H1 (cell line): ENCODE measurements around the gene FAM163A. TPM values are rescaled to one million over a fixed set of nuclear protein-coding genes. Genes with fewer than 3 reads are reported as not detected.

ENCODE experiments used
- CTCF ChIA-PET: fragments of 300-600 bp; sonication (Branson Sonifier 250); formaldehyde crosslinking; loops from one replicate; lab custom pipeline; 2021; ENCODE audit not compliant: partially characterized antibody; lab: Charles Lee
- POLR2A ChIA-PET: fragments of 300-600 bp; sonication (Branson Sonifier 250); formaldehyde crosslinking; loops from one replicate; lab custom pipeline; 2021; ENCODE audit warnings: inconsistent platforms; ENCODE audit not compliant: partially characterized antibody; lab: Charles Lee
- DNase-seq, 2 experiments: peaks; one replicate each; pipeline versions ENCODE4 v3.0.0 to v3.0.0-alpha.2; 2010 to 2022; ENCODE audit warnings: low spot score in 2 of 2, low read depth in 1 of 2, mixed read lengths in 1 of 2
- FAIRE-seq: peaks from 2 replicates; lab custom pipeline; 2011; peaks lifted over from hg19 to GRCh38; lab: Jason Lieb, UNC
- H2AFZ ChIP-seq: 2 replicates; pipeline ENCODE4 v1.8.1; 2012; ENCODE audit warnings: low read length, inconsistent platforms
- H2AK5ac ChIP-seq: 2 replicates; pipeline ENCODE4 v1.6.1; 2013; ENCODE audit warnings: low read depth, low read length
- H2BK120ac ChIP-seq: replicated peaks from 2 replicates; pipeline ENCODE3; 2013; ENCODE audit warnings: low read depth, low read length, inconsistent platforms
- H2BK12ac ChIP-seq: 2 replicates; pipeline ENCODE4 v1.6.1; 2013; ENCODE audit warnings: low read depth, low read length
- H2BK15ac ChIP-seq: 2 replicates; pipeline ENCODE4 v1.6.1; 2013; ENCODE audit warnings: low read length
- H2BK20ac ChIP-seq: 2 replicates; pipeline ENCODE4 v1.6.1; 2013; ENCODE audit warnings: low read length
- H2BK5ac ChIP-seq: 2 replicates; pipeline ENCODE4 v1.6.1; 2013; ENCODE audit warnings: low read depth, low read length
- H3K14ac ChIP-seq: 2 replicates; pipeline ENCODE4 v1.6.1; 2013; ENCODE audit warnings: inconsistent platforms; ENCODE audit not compliant: insufficient read length
- H3K18ac ChIP-seq: 2 replicates; pipeline ENCODE4 v1.6.1; 2013; ENCODE audit warnings: low read length; ENCODE audit errors: extremely low read depth
- H3K23ac ChIP-seq: 2 replicates; pipeline ENCODE4 v1.6.1; 2013; ENCODE audit warnings: inconsistent platforms; ENCODE audit not compliant: insufficient read length
- H3K23me2 ChIP-seq: 2 replicates; pipeline ENCODE4 v1.6.1; 2013; ENCODE audit warnings: low read depth, low read length
- H3K27ac ChIP-seq: 2 replicates; pipeline ENCODE4 v1.6.1; 2011; ENCODE audit warnings: low read depth, low read length, inconsistent platforms
- H3K27me3 ChIP-seq, 4 experiments: replicated peaks in 1 of 4; 1 replicate in 1 of 4; 2 replicates in 3 of 4; pipeline versions ENCODE4 v1.6.1 to v1.8.1; 2011 to 2013; ENCODE audit warnings: low read length in 3 of 4, mild to moderate bottlenecking in 3 of 4, inconsistent platforms in 2 of 4, mixed read lengths in 2 of 4, moderate library complexity in 1 of 4; ENCODE audit not compliant: control insufficient read depth in 3 of 4, insufficient read depth in 3 of 4; ENCODE audit errors: extremely low read depth in 1 of 4
- H3K36me3 ChIP-seq, 4 experiments: 2 replicates each; pipeline versions ENCODE4 v1.6.1 to v1.8.1; 2011 to 2013; ENCODE audit warnings: mild to moderate bottlenecking in 4 of 4, low read length in 3 of 4, moderate library complexity in 2 of 4, control low read depth in 1 of 4, inconsistent platforms in 1 of 4; ENCODE audit not compliant: insufficient read depth in 4 of 4, control insufficient read depth in 2 of 4
- H3K4ac ChIP-seq: replicated peaks from 2 replicates; pipeline ENCODE3; 2013; ENCODE audit warnings: low read length, low read depth, mixed read lengths, inconsistent platforms; ENCODE audit not compliant: insufficient read length
- H3K4me1 ChIP-seq, 4 experiments: replicated peaks in 1 of 4; 1 replicate in 1 of 4; 2 replicates in 3 of 4; pipeline versions ENCODE4 v1.6.1 to v1.8.1; 2011 to 2013; ENCODE audit warnings: low read length in 3 of 4, inconsistent platforms in 2 of 4, mixed read lengths in 1 of 4; ENCODE audit not compliant: insufficient read depth in 4 of 4, control insufficient read depth in 3 of 4
- H3K4me2 ChIP-seq, 2 experiments: 2 replicates each; pipeline versions ENCODE4 v1.6.1 to v1.8.1; 2011 to 2013; ENCODE audit warnings: low read depth in 2 of 2, low read length in 2 of 2, control low read depth in 1 of 2, inconsistent platforms in 1 of 2, mild to moderate bottlenecking in 1 of 2; ENCODE audit not compliant: insufficient read depth in 1 of 2
- H3K4me3 ChIP-seq, 4 experiments: fragments of 200-600, 300-600 bp in 1 of 4; sonication (generic), shearing (Covaris generic), sonication (Bioruptor Twin) in 1 of 4; 2 replicates each; pipeline versions ENCODE4 v1.5.1 to v1.8.1; 2011 to 2016; ENCODE audit warnings: low read length in 4 of 4, low read depth in 3 of 4, control low read depth in 2 of 4, inconsistent platforms in 2 of 4, mild to moderate bottlenecking in 2 of 4, mixed read lengths in 1 of 4, moderate library complexity in 1 of 4; ENCODE audit not compliant: insufficient read depth in 2 of 4; ENCODE audit errors: extremely low read depth in 1 of 4
- H3K56ac ChIP-seq: replicated peaks from 2 replicates; pipeline ENCODE3; 2013; ENCODE audit warnings: low read depth, mild to moderate bottlenecking, mixed read lengths, low read length, inconsistent platforms; ENCODE audit not compliant: insufficient read length
- H3K79me1 ChIP-seq: 2 replicates; pipeline ENCODE4 v1.6.1; 2013; ENCODE audit warnings: low read depth, low read length, control low read depth
- H3K79me2 ChIP-seq, 2 experiments: 2 replicates each; pipeline versions ENCODE4 v1.6.1 to v1.8.1; 2012 to 2013; ENCODE audit warnings: low read length in 2 of 2, mild to moderate bottlenecking in 2 of 2, inconsistent platforms in 1 of 2; ENCODE audit not compliant: insufficient read depth in 2 of 2, control insufficient read depth in 1 of 2
- H3K9ac ChIP-seq, 4 experiments: replicated peaks in 1 of 4; 1 replicate in 1 of 4; 2 replicates in 3 of 4; pipeline versions ENCODE4 v1.6.1 to v1.8.1; 2011 to 2013; ENCODE audit warnings: low read depth in 3 of 4, low read length in 3 of 4, control low read depth in 2 of 4, mild to moderate bottlenecking in 2 of 4, moderate library complexity in 2 of 4, inconsistent platforms in 1 of 4; ENCODE audit errors: extremely low read depth in 1 of 4
- H3K9me3 ChIP-seq, 2 experiments: 2 replicates each; pipeline versions ENCODE4 v1.6.1 to v1.8.1; 2012 to 2013; ENCODE audit warnings: mild to moderate bottlenecking in 2 of 2, moderate library complexity in 2 of 2, control low read depth in 1 of 2, inconsistent platforms in 1 of 2, low read depth in 1 of 2, low read length in 1 of 2, mixed read lengths in 1 of 2; ENCODE audit not compliant: insufficient read depth in 2 of 2
- H4K20me1 ChIP-seq, 2 experiments: replicated peaks in 1 of 2; 2 replicates each; pipeline versions ENCODE3 to v1.8.1; 2011 to 2013; ENCODE audit warnings: inconsistent platforms in 2 of 2, low read length in 2 of 2, mild to moderate bottlenecking in 1 of 2; ENCODE audit not compliant: insufficient read depth in 2 of 2, control insufficient read depth in 1 of 2
- H4K5ac ChIP-seq: 2 replicates; pipeline ENCODE4 v1.6.1; 2013; ENCODE audit warnings: low read length, low read depth, mixed read lengths, inconsistent platforms; ENCODE audit not compliant: insufficient read length
- H4K8ac ChIP-seq: 2 replicates; pipeline ENCODE4 v1.8.0; 2013; ENCODE audit warnings: mild to moderate bottlenecking, moderate library complexity, low read length, inconsistent platforms; ENCODE audit not compliant: insufficient read depth; ENCODE audit errors: extremely low read depth
- H4K91ac ChIP-seq: replicated peaks from 2 replicates; pipeline ENCODE3; 2013; ENCODE audit warnings: low read length, mixed read lengths, inconsistent platforms; ENCODE audit not compliant: insufficient read length
- BRCA1 ChIP-seq: IDR thresholded peaks from 2 replicates; pipeline ENCODE4 v1.6.1; 2012; ENCODE audit warnings: low read depth, low read length, improper control_type of control experiment
- CBX5 ChIP-seq: fragments of 300-800, 300-1000 bp; sonication (generic); IDR thresholded peaks from 2 replicates; pipeline ENCODE4 v1.7.1; 2016; ENCODE audit warnings: antibody characterized with exemption, low read length, low read depth
- CHD2 ChIP-seq: IDR thresholded peaks from 2 replicates; pipeline ENCODE4 v1.6.1; 2012; ENCODE audit warnings: low read length, improper control_type of control experiment
- EGR1 ChIP-seq: IDR thresholded peaks from 2 replicates; pipeline ENCODE4 v1.6.1; 2011; ENCODE audit warnings: low read depth, low read length, borderline replicate concordance
- EP300 ChIP-seq, 2 experiments: IDR thresholded peaks; 1 replicate in 1 of 2; 2 replicates in 1 of 2; pipeline ENCODE4 v1.6.1; 2011 to 2012; ENCODE audit warnings: low read depth in 2 of 2, low read length in 2 of 2, mild to moderate bottlenecking in 2 of 2, borderline replicate concordance in 1 of 2, inconsistent platforms in 1 of 2, moderate library complexity in 1 of 2
- NANOG ChIP-seq: IDR thresholded peaks from 2 replicates; pipeline ENCODE4 v1.6.1; 2011; ENCODE audit warnings: low read length, low read depth, mild to moderate bottlenecking, inconsistent platforms; ENCODE audit not compliant: insufficient read depth, poor library complexity, severe bottlenecking
- NRF1 ChIP-seq: IDR thresholded peaks from 2 replicates; pipeline ENCODE4 v1.6.1; 2011; ENCODE audit warnings: mild to moderate bottlenecking, low read depth, low read length, improper control_type of control experiment
- PHF8 ChIP-seq: fragments of 200-600 bp; sonication (generic); conservative IDR thresholded peaks from 2 replicates; pipeline ENCODE4 v1.7.1; 2012; ENCODE audit warnings: low read depth, mild to moderate bottlenecking, inconsistent platforms, low read length, moderate library complexity
- SP1 ChIP-seq: IDR thresholded peaks from 2 replicates; pipeline ENCODE4 v1.6.1; 2011; ENCODE audit warnings: low read depth, low read length
- SRF ChIP-seq: IDR thresholded peaks from 2 replicates; pipeline ENCODE4 v1.6.1; 2011; ENCODE audit warnings: mild to moderate bottlenecking, low read depth, low read length, moderate library complexity
- TAF1 ChIP-seq: IDR thresholded peaks from 2 replicates; pipeline ENCODE4 v1.6.1; 2011; ENCODE audit warnings: mild to moderate bottlenecking, low read depth, low read length
- TAF7 ChIP-seq: optimal IDR thresholded peaks from 2 replicates; pipeline ENCODE3; 2011; ENCODE audit warnings: low read depth, mild to moderate bottlenecking, inconsistent platforms, low read length, moderate library complexity, borderline replicate concordance
- TCF12 ChIP-seq: IDR thresholded peaks from 2 replicates; pipeline ENCODE4 v1.6.1; 2011; ENCODE audit warnings: low read depth, mild to moderate bottlenecking, low read length
- TEAD4 ChIP-seq: IDR thresholded peaks from 2 replicates; pipeline ENCODE4 v1.6.1; 2012; ENCODE audit warnings: low read depth, low read length, inconsistent platforms, mixed read lengths
- ZNF274 ChIP-seq: IDR thresholded peaks from 2 replicates; pipeline ENCODE4 v1.7.0; 2012; ENCODE audit warnings: low read length, borderline replicate concordance; ENCODE audit errors: extremely low read depth
- WGBS, 2 experiments: shearing (Covaris generic) in 1 of 2; methylation state at CpG; one replicate each; pipeline versions ENCODE4 v1.1.6 to v1.1.7; 2013 to 2015; ENCODE audit warnings: low lambda C conversion rate in 2 of 2, mixed read lengths in 2 of 2, inconsistent platforms in 1 of 2, low coverage in 1 of 2, missing lambda C conversion rate in 1 of 2; ENCODE audit not compliant: insufficient replicate concordance in 2 of 2, insufficient coverage in 1 of 2, insufficient read length in 1 of 2; ENCODE audit errors: extremely low coverage in 1 of 2, missing lambda C conversion rate in 1 of 2; 5-methylcytosine and 5-hydroxymethylcytosine counted together
- polyA plus RNA-seq, 7 experiments: library from polyadenylated mRNA; depleted of rRNA in 3 of 7; stranded (reverse) in 5 of 7; unstranded in 2 of 7; fragments of >200 nt in 5 of 7; fragments of 200-250 nt in 2 of 7; gene quantifications; 1 replicate in 5 of 7; 2 replicates in 1 of 7; 4 replicates in 1 of 7; pipeline versions ENCODE4 v1.2.1 to v1.2.3, GENCODE V29; 2011 to 2013; ENCODE audit warnings: missing spikeins in 2 of 7, mixed read lengths in 2 of 7
- total RNA-seq: library from RNA; stranded (reverse); fragmentation: NEBNext Ultra II Directional; extraction: Animal tissue kit (Norgen Biotek cat#: 25700); gene quantifications from 2 replicates; pipeline ENCODE4 v1.2.1, GENCODE V29; 2021

Gene FAM163A
- total and polyA plus RNA-seq, 2 of the 8 experiments (the other 6 are each of a cell fraction or from before 2014, with no cell fraction given) = 0.13 to 0.18 TPM

GRCh38 chr1:179775009-179775408 is 31.9 kb downstream of the FAM163A start:
- H3K27me3 ChIP-seq = no peaks in the 10 kb centered on the region
- H4K20me1 ChIP-seq = no peaks in the 10 kb centered on the region
- H3K14ac ChIP-seq = no peak overlapping the region
- no peaks in the 10 kb centered on the region for H3K79me1 ChIP-seq
- H3K4ac ChIP-seq = no peak overlapping the region
- H3K9me3 ChIP-seq = no peaks in the 10 kb centered on the region
- no peaks in the 10 kb centered on the region; a peak in 1 of 7 replicates for H3K4me1 ChIP-seq
- H4K91ac ChIP-seq = no peak overlapping the region
- FAIRE-seq (no peak), DNase-seq (no peak)
- no peak overlapping the region for H4K5ac ChIP-seq
- H2AFZ ChIP-seq = 0 out of 2 replicates have a peak overlapping the region, but pooled peaks have one; percentile 81
- H3K9ac ChIP-seq = no peak overlapping the region
- CTCF ChIA-PET = interaction anchor here (1.5 to 1.9 kb wide), 3 partner anchors 12 to 40 kb away, joined by 3 to 6 read pairs (median 4); no protein-coding TSS in a partner anchor
- no peaks in the 10 kb centered on the region for H3K36me3 ChIP-seq
- H4K8ac ChIP-seq = no peak overlapping the region
- no peak overlapping the region for H3K27ac ChIP-seq
- H3K4me2 ChIP-seq = no peak overlapping the region
- H2BK15ac ChIP-seq = no peak overlapping the region
- no peak overlapping the region for H3K18ac ChIP-seq
- H2BK20ac ChIP-seq = no peak overlapping the region
- H3K23me2 ChIP-seq = no peaks in the 10 kb centered on the region
- H3K23ac ChIP-seq = no peak overlapping the region
- no peaks in the 10 kb centered on the region for H3K79me2 ChIP-seq
- no peak overlapping the region for H3K4me3 ChIP-seq
- no peak overlapping the region for H3K56ac ChIP-seq
- WGBS, 2 experiments = 95% methylated on average over 6 of the region's 6 CpGs; no CpG with 5 or more reads in 1 of the 2 experiments
- H2BK12ac ChIP-seq = no peak overlapping the region
- no peak overlapping the region for H2AK5ac ChIP-seq
- no peak overlapping the region for H2BK120ac ChIP-seq
- H2BK5ac ChIP-seq = no peak overlapping the region
- POLR2A ChIA-PET = interaction anchor here (1.8 kb wide), 1 partner anchor 12 kb away, joined by 4 read pairs; no protein-coding TSS in a partner anchor
- TF ChIP-seq TCF12 = no peak
- no peak for TF ChIP-seq PHF8
- no peak for TF ChIP-seq CHD2
- no peak for TF ChIP-seq TAF7
- no peak for TF ChIP-seq TEAD4
- TF ChIP-seq CBX5 = no peak
- TF ChIP-seq NANOG = no peak
- TF ChIP-seq EGR1 = no peak
- TF ChIP-seq TAF1 = no peak
- no peak for TF ChIP-seq EP300 (IDR thresholded peaks at IDR 0.05; ENCODE audit: borderline replicate concordance in 1 of 2, low read depth in 2 of 2, low read length in 2 of 2)
- no peak for TF ChIP-seq SRF
- TF ChIP-seq ZNF274 = no peak
- no peak for TF ChIP-seq SP1
- TF ChIP-seq BRCA1 = no peak
- TF ChIP-seq NRF1 = no peak
